HFFc6 (cell line): ENCODE results near the gene CST3. TPM values are rescaled to one million over a fixed set of nuclear protein-coding genes. Genes with fewer than 3 reads are reported as not detected.

Experiments used
- DNase-seq: peaks from one replicate; pipeline ENCODE4 v3.0.0-alpha.2; 2018
- H3K27ac Mint-ChIP-seq: 2 replicates; pipeline ENCODE4 v1.8.0; 2020; ENCODE audit warnings: mild to moderate bottlenecking, mixed read lengths
- H3K27me3 Mint-ChIP-seq: 2 replicates; pipeline ENCODE4 v1.8.0; 2021; ENCODE audit warnings: mild to moderate bottlenecking, moderate library complexity, mixed read lengths; ENCODE audit not compliant: insufficient read depth
- H3K36me3 Mint-ChIP-seq: 2 replicates; pipeline ENCODE4 v1.8.0; 2021; ENCODE audit warnings: low read depth, mixed read lengths
- H3K4me1 Mint-ChIP-seq: 2 replicates; pipeline ENCODE4 v1.8.0; 2020; ENCODE audit warnings: low read depth, mixed read lengths
- H3K4me3 Mint-ChIP-seq: 2 replicates; pipeline ENCODE4 v1.8.0; 2020; ENCODE audit warnings: mild to moderate bottlenecking, moderate library complexity, mixed read lengths
- H3K9me3 Mint-ChIP-seq: 2 replicates; pipeline ENCODE4 v1.8.0; 2020; ENCODE audit warnings: mild to moderate bottlenecking, mixed read lengths
- total RNA-seq, 6 experiments: library from RNA; stranded (reverse); fragmentation: NEBNext Ultra II Directional; extraction: Animal tissue kit (Norgen Biotek cat#: 25700); gene quantifications; 2 replicates in 1 of 6; 3 replicates in 5 of 6; pipeline ENCODE4 v1.2.3, GENCODE V29; 2021
- TF ChIP-seq, protein P1 (sequence below): fragments of 200-600 bp; sonication (generic); IDR thresholded peaks from 2 replicates; pipeline ENCODE4 v1.5.0; 2021; ENCODE audit warnings: antibody characterized with exemption, mild to moderate bottlenecking

CST3 gene
- total RNA-seq, 6 experiments from 2014 or later, result 211 to 296 (median 234) TPM

DNA sequence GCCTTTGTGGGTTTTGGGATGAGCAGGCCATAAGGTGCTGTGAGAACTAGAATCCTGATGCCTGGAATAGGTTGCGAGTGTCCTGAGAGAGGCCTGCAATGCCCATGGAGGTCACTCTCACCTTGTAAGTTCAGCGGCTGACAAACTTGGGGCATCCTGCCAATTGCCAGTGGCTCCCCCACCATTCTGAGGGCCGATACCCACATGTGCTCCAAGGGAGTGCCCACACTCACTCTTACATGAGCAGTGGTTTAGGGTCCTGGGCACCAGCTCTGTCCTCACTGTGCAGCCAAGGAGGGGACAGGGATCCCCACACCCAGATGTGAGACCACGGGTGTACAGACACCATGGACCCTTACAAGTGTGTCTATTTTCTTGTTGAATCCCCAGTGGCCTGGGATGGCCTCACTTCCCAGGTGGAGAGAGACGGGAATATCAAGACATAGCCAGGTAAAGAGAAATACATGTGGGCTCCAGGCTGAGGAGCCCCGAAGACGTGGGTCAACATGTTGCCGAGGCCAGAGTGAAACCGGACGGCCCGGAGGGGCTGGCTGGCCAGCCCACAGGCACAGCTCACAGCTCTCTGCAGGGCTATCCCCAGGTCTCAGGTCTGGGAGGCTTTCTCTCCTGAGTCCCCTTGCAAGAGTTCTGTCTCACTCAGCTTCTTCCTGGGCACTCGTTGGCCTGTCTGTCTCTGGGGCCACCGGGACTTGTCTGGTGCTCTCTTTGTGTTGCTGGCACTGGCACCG is 30.1 kb downstream of the CST3 start:
- Mint-ChIP-seq H3K4me3 (no peak overlapping the region), H3K27ac (no peak overlapping the region), H3K36me3 (no peaks in the 10 kb centered on the region), H3K4me1 (peaks cover 9% of the 10 kb centered on the region), H3K27me3 (peaks cover 39% of the 10 kb centered on the region), H3K9me3 (no peaks in the 10 kb centered on the region)
- DNase-seq, result no peak
- TF ChIP-seq, protein P1, sequence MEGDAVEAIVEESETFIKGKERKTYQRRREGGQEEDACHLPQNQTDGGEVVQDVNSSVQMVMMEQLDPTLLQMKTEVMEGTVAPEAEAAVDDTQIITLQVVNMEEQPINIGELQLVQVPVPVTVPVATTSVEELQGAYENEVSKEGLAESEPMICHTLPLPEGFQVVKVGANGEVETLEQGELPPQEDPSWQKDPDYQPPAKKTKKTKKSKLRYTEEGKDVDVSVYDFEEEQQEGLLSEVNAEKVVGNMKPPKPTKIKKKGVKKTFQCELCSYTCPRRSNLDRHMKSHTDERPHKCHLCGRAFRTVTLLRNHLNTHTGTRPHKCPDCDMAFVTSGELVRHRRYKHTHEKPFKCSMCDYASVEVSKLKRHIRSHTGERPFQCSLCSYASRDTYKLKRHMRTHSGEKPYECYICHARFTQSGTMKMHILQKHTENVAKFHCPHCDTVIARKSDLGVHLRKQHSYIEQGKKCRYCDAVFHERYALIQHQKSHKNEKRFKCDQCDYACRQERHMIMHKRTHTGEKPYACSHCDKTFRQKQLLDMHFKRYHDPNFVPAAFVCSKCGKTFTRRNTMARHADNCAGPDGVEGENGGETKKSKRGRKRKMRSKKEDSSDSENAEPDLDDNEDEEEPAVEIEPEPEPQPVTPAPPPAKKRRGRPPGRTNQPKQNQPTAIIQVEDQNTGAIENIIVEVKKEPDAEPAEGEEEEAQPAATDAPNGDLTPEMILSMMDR, result no peak

DNA sequence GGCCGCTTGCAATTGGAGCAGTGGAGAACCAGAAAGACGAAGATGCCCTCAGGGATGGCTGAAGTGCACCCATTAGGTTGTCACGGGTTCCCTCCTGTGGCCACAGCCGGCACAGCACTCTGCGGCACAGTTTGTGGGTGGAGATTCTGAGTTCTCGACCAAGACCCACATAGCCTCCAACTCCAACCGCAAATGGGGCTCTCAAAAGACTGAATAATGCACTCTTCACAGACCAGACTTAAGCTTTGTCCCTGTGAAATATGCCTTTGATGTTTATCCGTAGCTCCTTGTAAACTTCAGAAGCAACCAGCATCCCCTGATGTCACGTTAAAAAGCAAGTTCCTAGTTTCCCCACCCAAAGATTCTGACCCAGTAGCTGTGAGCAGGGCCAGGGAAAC is 31.1 kb downstream of the CST3 start:
- Mint-ChIP-seq H3K4me3 (no peak overlapping the region), H3K27ac (no peak overlapping the region), H3K4me1 (peaks cover 9% of the 10 kb centered on the region), H3K27me3 (peaks cover 43% of the 10 kb centered on the region), H3K36me3 (no peaks in the 10 kb centered on the region), H3K9me3 (no peaks in the 10 kb centered on the region)
- DNase-seq, result peak; percentile 71
- TF ChIP-seq, protein P1, result peak; percentile 91

DNA sequence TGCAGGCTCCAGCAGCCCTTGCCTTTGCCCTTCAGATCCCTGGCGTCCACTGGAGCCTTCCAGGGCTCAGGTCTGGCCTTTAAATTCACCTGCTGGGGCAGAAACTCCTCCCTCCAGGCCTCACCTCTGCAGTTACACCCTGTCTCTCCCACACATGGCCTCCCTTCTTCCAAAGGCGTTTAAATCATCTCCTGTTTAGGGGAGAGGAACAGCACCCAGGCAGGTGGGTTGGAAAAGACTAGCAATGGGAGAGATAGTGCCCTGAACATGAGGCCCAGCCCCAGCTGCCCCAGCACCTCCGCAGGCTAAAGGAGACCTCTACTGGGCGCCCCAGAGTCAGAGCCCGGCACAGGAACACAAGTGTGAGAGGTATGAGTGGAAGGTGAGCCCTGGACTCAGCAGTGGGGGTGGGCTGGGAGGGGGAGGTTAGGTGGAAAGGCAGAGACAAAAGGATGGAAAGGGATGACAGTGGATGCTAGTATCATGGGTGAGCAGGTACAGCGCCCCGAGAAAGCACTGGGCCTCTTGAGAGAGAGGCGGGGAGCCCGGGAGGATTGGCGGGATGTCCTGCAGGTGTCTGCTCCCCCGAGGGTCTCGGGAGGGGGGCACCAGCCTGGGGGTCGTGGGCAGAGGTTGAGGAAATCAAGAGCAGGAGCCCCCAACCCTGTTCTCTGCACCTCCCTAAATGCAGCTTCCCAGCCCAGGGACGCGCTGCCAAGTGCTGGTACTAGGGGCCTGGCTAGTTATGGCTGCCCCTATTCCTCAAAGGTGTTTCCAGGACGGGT is 31.7 kb downstream of the CST3 start, which contains the start of gene CST9:
TSS of gene CST9 (minus strand) at position 51 of the 785 bp plus-strand sequence. CDS start 53 bp downstream, outside the sequence.
- no peak for DNase-seq
- H3K27me3 Mint-ChIP-seq, result peaks cover 37% of the 10 kb centered on the region
- no peak within 1 kb of the TSS for H3K27ac Mint-ChIP-seq
- H3K4me1 Mint-ChIP-seq, result peaks cover 9% of the 10 kb centered on the region
- no peaks in the 10 kb centered on the region for H3K36me3 Mint-ChIP-seq
- H3K9me3 Mint-ChIP-seq, result no peaks in the 10 kb centered on the region
- no peak within 1 kb of the TSS for H3K4me3 Mint-ChIP-seq
- TF ChIP-seq, protein P1, result no peak

DNA sequence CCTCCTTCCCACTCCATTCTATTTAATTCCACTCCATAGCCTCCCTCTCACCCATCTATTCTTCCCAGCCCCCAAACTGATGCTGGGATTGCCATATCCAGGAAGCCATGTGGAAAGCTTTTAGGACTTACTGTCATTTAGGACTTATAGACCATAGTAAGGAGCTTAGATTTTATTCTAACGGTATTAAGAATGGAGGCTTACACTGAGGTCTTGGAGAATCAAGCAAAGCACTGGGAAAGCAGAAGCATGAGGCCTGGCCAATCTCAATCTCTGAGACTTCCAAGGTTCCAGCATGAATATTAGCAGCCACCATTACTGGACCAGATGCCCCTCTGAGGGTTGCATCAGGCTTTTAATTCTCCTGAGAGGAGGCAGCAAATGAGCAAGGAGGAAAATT is 33.4 kb downstream of the CST3 start:
- no peak for DNase-seq
- Mint-ChIP-seq H3K36me3 (no peaks in the 10 kb centered on the region), H3K9me3 (no peaks in the 10 kb centered on the region), H3K4me1 (peaks cover 9% of the 10 kb centered on the region), H3K27ac (no peak overlapping the region), H3K4me3 (no peak overlapping the region), H3K27me3 (peaks cover 33% of the 10 kb centered on the region)
- TF ChIP-seq, protein P1, result no peak

DNA sequence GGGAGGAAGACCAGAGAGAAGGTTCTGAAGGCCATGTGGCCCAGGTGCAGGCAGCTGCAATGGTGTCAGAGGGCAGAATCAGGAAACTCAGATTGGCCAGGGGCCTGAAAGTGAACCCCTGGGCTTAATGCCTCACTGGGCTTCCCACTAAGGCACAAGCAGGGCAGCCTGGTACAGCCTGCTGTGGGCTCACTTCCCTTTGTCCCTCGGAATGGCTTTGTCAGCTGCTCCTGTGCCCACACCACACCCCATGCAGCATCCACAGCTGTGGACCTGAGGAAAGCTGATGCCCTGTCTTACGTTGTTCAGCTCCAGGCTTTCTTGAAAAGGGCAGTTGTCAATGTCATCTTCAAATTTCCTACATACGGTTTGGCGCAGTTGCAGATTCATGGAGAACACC is 34.4 kb downstream of the CST3 start:
- Mint-ChIP-seq H3K4me3 (no peak overlapping the region), H3K4me1 (peaks cover 9% of the 10 kb centered on the region), H3K9me3 (no peaks in the 10 kb centered on the region), H3K27me3 (peaks cover 32% of the 10 kb centered on the region), H3K27ac (no peak overlapping the region), H3K36me3 (no peaks in the 10 kb centered on the region)
- TF ChIP-seq, protein P1, result no peak
- DNase-seq, result no peak
